IMR-90 (cell line): Measurements from ENCODE around the gene NHSL2. TPM values are rescaled to one million over a fixed set of nuclear protein-coding genes. Genes with fewer than 3 reads are reported as not detected.

ENCODE experiments used
- ATAC-seq: fragments of 200-7000 bp; cut with Tn5 transposase; 2 replicates; pipeline ENCODE4 v1.9.1; 2020; ENCODE audit warnings: low read depth, mild to moderate bottlenecking, moderate library complexity
- BruUV-seq: library from RNA; stranded (reverse); fragments of 400-500 nt; replicated peaks from 2 replicates; lab custom pipeline; 2021; lab: Mats Ljungman, UMichigan
- CTCF ChIA-PET: fragments of 300-600 bp; formaldehyde crosslinking; extraction: SDS; loops from one replicate; lab custom pipeline; 2021; ENCODE audit warnings: antibody characterized with exemption; lab: Yijun Ruan, JAX
- POLR2A ChIA-PET: fragments of 300-600 bp; sonication (Branson Sonifier 250); formaldehyde crosslinking; loops from one replicate; lab custom pipeline; 2022; ENCODE audit warnings: antibody characterized with exemption; ENCODE audit not compliant: unreplicated experiment; lab: Charles Lee
- DNase-seq: peaks from one replicate; pipeline ENCODE4 v3.0.0; 2013
- H2AFZ ChIP-seq: replicated peaks from 2 replicates; pipeline ENCODE3; 2013; ENCODE audit warnings: low read length, mild to moderate bottlenecking; ENCODE audit not compliant: poor library complexity
- H2AK5ac ChIP-seq: 2 replicates; pipeline ENCODE4 v1.6.1; 2013; ENCODE audit warnings: low read depth, low read length, inconsistent platforms
- H2AK9ac ChIP-seq: replicated peaks from 2 replicates; pipeline ENCODE3; 2013; ENCODE audit warnings: mild to moderate bottlenecking, low read depth, low read length, moderate library complexity; ENCODE audit not compliant: poor library complexity
- H2BK120ac ChIP-seq: 2 replicates; pipeline ENCODE4 v1.6.1; 2013; ENCODE audit warnings: low read depth, low read length, inconsistent platforms
- H2BK15ac ChIP-seq: 3 replicates; pipeline ENCODE4 v1.6.1; 2013; ENCODE audit warnings: low read depth, low read length, inconsistent platforms
- H2BK20ac ChIP-seq: 2 replicates; pipeline ENCODE4 v1.6.1; 2013; ENCODE audit warnings: low read depth, mild to moderate bottlenecking, inconsistent platforms, low read length, moderate library complexity
- H2BK5ac ChIP-seq: 2 replicates; pipeline ENCODE4 v1.6.1; 2013; ENCODE audit warnings: mild to moderate bottlenecking, low read depth, low read length, inconsistent platforms; ENCODE audit not compliant: poor library complexity, severe bottlenecking
- H3K14ac ChIP-seq: replicated peaks from 2 replicates; pipeline ENCODE4 v1.6.1; 2013; ENCODE audit warnings: low read depth, low read length, inconsistent platforms
- H3K18ac ChIP-seq: 2 replicates; pipeline ENCODE4 v1.6.1; 2013; ENCODE audit warnings: low read depth, low read length, control low read depth
- H3K23ac ChIP-seq: 2 replicates; pipeline ENCODE4 v1.6.1; 2013; ENCODE audit warnings: low read depth, low read length, inconsistent platforms
- H3K27ac ChIP-seq: 2 replicates; pipeline ENCODE4 v1.5.1; 2013; ENCODE audit warnings: mild to moderate bottlenecking, control low read depth, low read length; ENCODE audit not compliant: insufficient read depth
- H3K27me3 ChIP-seq: 2 replicates; pipeline ENCODE4 v1.6.1; 2013; ENCODE audit warnings: low read length; ENCODE audit not compliant: control insufficient read depth, insufficient read depth
- H3K36me3 ChIP-seq: 2 replicates; pipeline ENCODE4 v1.6.1; 2013; ENCODE audit warnings: low read length, mixed read lengths; ENCODE audit not compliant: control insufficient read depth, insufficient read depth
- H3K4ac ChIP-seq: 2 replicates; pipeline ENCODE4 v1.6.1; 2013; ENCODE audit warnings: low read depth, low read length, inconsistent platforms
- H3K4me1 ChIP-seq: 2 replicates; pipeline ENCODE4 v1.6.1; 2013; ENCODE audit warnings: low read length, mixed read lengths; ENCODE audit not compliant: control insufficient read depth, insufficient read depth
- H3K4me2 ChIP-seq: 2 replicates; pipeline ENCODE4 v1.6.1; 2013; ENCODE audit warnings: low read depth, mild to moderate bottlenecking, control low read depth, low read length, moderate library complexity
- H3K4me3 ChIP-seq: 2 replicates; pipeline ENCODE4 v1.5.1; 2013; ENCODE audit warnings: low read depth, mild to moderate bottlenecking, control low read depth, low read length, moderate library complexity; ENCODE audit not compliant: insufficient read depth
- H3K56ac ChIP-seq: 2 replicates; pipeline ENCODE4 v1.6.1; 2013; ENCODE audit warnings: low read length, inconsistent platforms; ENCODE audit not compliant: insufficient read depth; ENCODE audit errors: extremely low read depth
- H3K79me1 ChIP-seq, 2 experiments: 2 replicates each; pipeline ENCODE4 v1.6.1; 2013; ENCODE audit warnings: low read length in 2 of 2, inconsistent platforms in 1 of 2, low read depth in 1 of 2
- H3K9ac ChIP-seq: 2 replicates; pipeline ENCODE4 v1.6.1; 2013; ENCODE audit warnings: low read depth, low read length, control low read depth
- H3K9me1 ChIP-seq: 2 replicates; pipeline ENCODE4 v1.6.1; 2013; ENCODE audit warnings: low read length, inconsistent platforms; ENCODE audit not compliant: insufficient read depth
- H3K9me3 ChIP-seq: 2 replicates; pipeline ENCODE4 v1.6.1; 2013; ENCODE audit warnings: low read length; ENCODE audit not compliant: control insufficient read depth, insufficient read depth
- H4K20me1 ChIP-seq: 2 replicates; pipeline ENCODE4 v1.6.1; 2013; ENCODE audit warnings: low read length, inconsistent platforms; ENCODE audit not compliant: insufficient read depth
- H4K5ac ChIP-seq: 2 replicates; pipeline ENCODE4 v1.6.1; 2013; ENCODE audit warnings: mild to moderate bottlenecking, low read depth, low read length, control low read depth
- H4K8ac ChIP-seq, 2 experiments: 2 replicates each; pipeline ENCODE4 v1.6.1; 2013; ENCODE audit warnings: low read depth in 2 of 2, low read length in 2 of 2, control low read depth in 1 of 2, inconsistent platforms in 1 of 2
- H4K91ac ChIP-seq: 2 replicates; pipeline ENCODE4 v1.6.1; 2013; ENCODE audit warnings: low read depth, low read length, inconsistent platforms; ENCODE audit not compliant: insufficient read depth
- BHLHE40 ChIP-seq: fragments of 150-350 bp; IDR thresholded peaks from 2 replicates; pipeline ENCODE4 v1.6.1; 2016; ENCODE audit warnings: mild to moderate bottlenecking, low read depth, low read length
- CEBPB ChIP-seq: IDR thresholded peaks from 2 replicates; pipeline ENCODE4 v1.6.1; 2012; ENCODE audit warnings: low read depth, low read length, improper control_type of control experiment
- CHD1 ChIP-seq: IDR thresholded peaks from 2 replicates; pipeline ENCODE4 v1.6.1; 2012; ENCODE audit warnings: low read depth, low read length, improper control_type of control experiment
- FOS ChIP-seq: fragments of 150-350 bp; IDR thresholded peaks from 2 replicates; pipeline ENCODE4 v1.6.1; 2016; ENCODE audit warnings: low read depth, low read length
- MAFK ChIP-seq: IDR thresholded peaks from 2 replicates; pipeline ENCODE4 v1.6.1; 2012; ENCODE audit warnings: low read depth, low read length, improper control_type of control experiment
- MAZ ChIP-seq: IDR thresholded peaks from 2 replicates; pipeline ENCODE4 v1.6.1; 2012; ENCODE audit warnings: low read depth, mild to moderate bottlenecking, low read length, improper control_type of control experiment, moderate library complexity, borderline replicate concordance
- MXI1 ChIP-seq: IDR thresholded peaks from 2 replicates; pipeline ENCODE4 v1.6.1; 2012; ENCODE audit warnings: low read depth, mild to moderate bottlenecking, low read length, moderate library complexity, borderline replicate concordance
- NFE2L2 ChIP-seq: fragments of 150-350 bp; IDR thresholded peaks from 2 replicates; pipeline ENCODE4 v1.6.1; 2016; ENCODE audit warnings: low read depth, mild to moderate bottlenecking, low read length
- POLR2A ChIP-seq: IDR thresholded peaks from 2 replicates; pipeline ENCODE4 v1.6.1; 2012; ENCODE audit warnings: mild to moderate bottlenecking, low read depth, low read length
- RAD21 ChIP-seq: IDR thresholded peaks from 2 replicates; pipeline ENCODE4 v1.6.1; 2012; ENCODE audit warnings: low read length, improper control_type of control experiment
- RCOR1 ChIP-seq: IDR thresholded peaks from 2 replicates; pipeline ENCODE4 v1.6.1; 2012; ENCODE audit warnings: mild to moderate bottlenecking, low read length, improper control_type of control experiment; ENCODE audit not compliant: insufficient replicate concordance
- RFX5 ChIP-seq: IDR thresholded peaks from 2 replicates; pipeline ENCODE4 v1.8.0; 2012; ENCODE audit warnings: low read depth, mild to moderate bottlenecking, low read length, moderate library complexity
- SMC3 ChIP-seq: fragments of 150-350 bp; IDR thresholded peaks from 2 replicates; pipeline ENCODE4 v1.6.1; 2016; ENCODE audit warnings: low read depth, mild to moderate bottlenecking, antibody characterized with exemption, low read length, moderate library complexity
- WGBS, 2 experiments: methylation state at CpG; one replicate each; pipeline versions ENCODE4 v1.1.5 to v1.1.7; 2013; ENCODE audit warnings: missing lambda C conversion rate in 2 of 2; ENCODE audit not compliant: insufficient read length in 1 of 2; ENCODE audit errors: extremely low coverage in 2 of 2; 5-methylcytosine and 5-hydroxymethylcytosine counted together
- dilution Hi-C: fragments of 300-500 bp; cut with HindIII; formaldehyde crosslinking; loops from one replicate; pipeline ENCODE4 v1.14.3; 2018; ENCODE audit warnings: low sequenced_read_pairs; ENCODE audit not compliant: unreplicated experiment
- in situ Hi-C: fragments of 300-500 bp; cut with MboI; formaldehyde crosslinking; loops from 3 replicates; pipeline ENCODE4 v1.14.3; 2019; ENCODE audit warnings: low sequenced_read_pairs, inconsistent platforms, mixed read lengths
- intact Hi-C: fragments of 100-400 bp; cut with micrococcal nuclease; formaldehyde crosslinking; loops from 2 replicates; pipeline ENCODE4 v1.10.0; 2022
- polyA plus RNA-seq, 3 experiments: library from polyadenylated mRNA; depleted of rRNA; stranded (reverse); fragments of >200 nt; gene quantifications; 2 replicates each; pipeline ENCODE4 v1.2.3, GENCODE V29; 2012; ENCODE audit warnings: low replicate concordance in 1 of 3
- total RNA-seq: library from RNA; depleted of rRNA; stranded (reverse); fragments of >200 nt; gene quantifications from 2 replicates; pipeline ENCODE4 v1.2.3, GENCODE V29; 2012
- TF ChIP-seq, protein P1 (sequence below): fragments of 150-350 bp; IDR thresholded peaks from 2 replicates; pipeline ENCODE4 v1.6.1; 2017; ENCODE audit warnings: mild to moderate bottlenecking, antibody characterized with exemption, low read length, low read depth
- TF ChIP-seq, protein P2 (sequence below): conservative IDR thresholded peaks from 2 replicates; pipeline ENCODE4 v1.5.1; 2012; ENCODE audit warnings: mild to moderate bottlenecking, low read depth, low read length, improper control_type of control experiment
- TF ChIP-seq, protein P3 (sequence below): fragments of 150-350 bp; IDR thresholded peaks from 2 replicates; pipeline ENCODE4 v1.6.1; 2016; ENCODE audit warnings: low read depth, mild to moderate bottlenecking, low read length, moderate library complexity, borderline replicate concordance

Gene NHSL2
- total and polyA plus RNA-seq, 2 of the 4 experiments (the other 2 are of a cell fraction) = 0.72 to 0.75 TPM

DNA sequence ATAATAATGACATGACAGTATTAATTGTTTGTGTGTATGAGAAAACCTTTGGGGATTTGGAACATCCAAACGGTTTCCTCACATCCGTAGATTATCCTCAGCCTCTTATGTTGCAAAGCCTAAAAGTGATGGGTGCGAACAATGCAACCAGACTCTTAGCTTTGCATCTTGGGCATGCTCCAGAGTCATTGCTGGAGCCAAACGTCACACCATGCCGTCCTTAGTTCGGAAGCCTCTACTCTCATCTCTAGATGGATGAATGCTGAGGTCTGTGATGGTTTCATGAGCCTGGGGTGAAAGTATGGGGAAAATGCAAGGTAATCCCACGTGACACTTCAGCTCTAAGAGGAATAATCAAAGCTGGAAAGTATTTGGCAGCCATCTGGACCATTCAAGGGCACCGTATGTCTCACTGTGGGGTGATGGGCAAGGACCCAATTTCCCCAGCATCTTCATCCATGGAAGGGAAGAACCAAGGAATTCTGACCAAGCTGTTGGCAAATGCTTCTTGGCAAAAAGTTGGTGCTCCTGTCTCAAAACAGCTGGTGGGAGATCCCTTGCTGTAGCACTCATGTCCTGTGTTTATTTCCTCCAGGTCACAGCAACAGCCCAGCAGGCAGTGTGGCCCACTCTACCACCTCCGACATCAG, 227.3 kb downstream of the NHSL2 start:
- DNase-seq (no peak), ATAC-seq (no peak)
- H4K8ac ChIP-seq = no peak overlapping the region
- no peak overlapping the region for H2AK5ac ChIP-seq
- peaks cover 68% of the 10 kb centered on the region for H3K27me3 ChIP-seq
- no peak overlapping the region for H4K5ac ChIP-seq
- H3K9me1 ChIP-seq = no peaks in the 10 kb centered on the region
- no peak overlapping the region for H2BK5ac ChIP-seq
- no peak overlapping the region for H3K23ac ChIP-seq
- TF ChIP-seq, protein P1, sequence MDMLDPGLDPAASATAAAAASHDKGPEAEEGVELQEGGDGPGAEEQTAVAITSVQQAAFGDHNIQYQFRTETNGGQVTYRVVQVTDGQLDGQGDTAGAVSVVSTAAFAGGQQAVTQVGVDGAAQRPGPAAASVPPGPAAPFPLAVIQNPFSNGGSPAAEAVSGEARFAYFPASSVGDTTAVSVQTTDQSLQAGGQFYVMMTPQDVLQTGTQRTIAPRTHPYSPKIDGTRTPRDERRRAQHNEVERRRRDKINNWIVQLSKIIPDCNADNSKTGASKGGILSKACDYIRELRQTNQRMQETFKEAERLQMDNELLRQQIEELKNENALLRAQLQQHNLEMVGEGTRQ = no peak
- no peak for TF ChIP-seq RAD21
- no peak for TF ChIP-seq POLR2A
- no peak for TF ChIP-seq SMC3
- TF ChIP-seq NFE2L2 = no peak
- no peak for TF ChIP-seq RFX5
- TF ChIP-seq BHLHE40 = no peak
- no peak for TF ChIP-seq MAFK
- TF ChIP-seq, protein P2, sequence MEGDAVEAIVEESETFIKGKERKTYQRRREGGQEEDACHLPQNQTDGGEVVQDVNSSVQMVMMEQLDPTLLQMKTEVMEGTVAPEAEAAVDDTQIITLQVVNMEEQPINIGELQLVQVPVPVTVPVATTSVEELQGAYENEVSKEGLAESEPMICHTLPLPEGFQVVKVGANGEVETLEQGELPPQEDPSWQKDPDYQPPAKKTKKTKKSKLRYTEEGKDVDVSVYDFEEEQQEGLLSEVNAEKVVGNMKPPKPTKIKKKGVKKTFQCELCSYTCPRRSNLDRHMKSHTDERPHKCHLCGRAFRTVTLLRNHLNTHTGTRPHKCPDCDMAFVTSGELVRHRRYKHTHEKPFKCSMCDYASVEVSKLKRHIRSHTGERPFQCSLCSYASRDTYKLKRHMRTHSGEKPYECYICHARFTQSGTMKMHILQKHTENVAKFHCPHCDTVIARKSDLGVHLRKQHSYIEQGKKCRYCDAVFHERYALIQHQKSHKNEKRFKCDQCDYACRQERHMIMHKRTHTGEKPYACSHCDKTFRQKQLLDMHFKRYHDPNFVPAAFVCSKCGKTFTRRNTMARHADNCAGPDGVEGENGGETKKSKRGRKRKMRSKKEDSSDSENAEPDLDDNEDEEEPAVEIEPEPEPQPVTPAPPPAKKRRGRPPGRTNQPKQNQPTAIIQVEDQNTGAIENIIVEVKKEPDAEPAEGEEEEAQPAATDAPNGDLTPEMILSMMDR = no peak
- TF ChIP-seq, protein P3, sequence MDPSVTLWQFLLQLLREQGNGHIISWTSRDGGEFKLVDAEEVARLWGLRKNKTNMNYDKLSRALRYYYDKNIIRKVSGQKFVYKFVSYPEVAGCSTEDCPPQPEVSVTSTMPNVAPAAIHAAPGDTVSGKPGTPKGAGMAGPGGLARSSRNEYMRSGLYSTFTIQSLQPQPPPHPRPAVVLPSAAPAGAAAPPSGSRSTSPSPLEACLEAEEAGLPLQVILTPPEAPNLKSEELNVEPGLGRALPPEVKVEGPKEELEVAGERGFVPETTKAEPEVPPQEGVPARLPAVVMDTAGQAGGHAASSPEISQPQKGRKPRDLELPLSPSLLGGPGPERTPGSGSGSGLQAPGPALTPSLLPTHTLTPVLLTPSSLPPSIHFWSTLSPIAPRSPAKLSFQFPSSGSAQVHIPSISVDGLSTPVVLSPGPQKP = no peak
- TF ChIP-seq MXI1 = no peak
- no peak for TF ChIP-seq CHD1
- no peak for TF ChIP-seq MAZ
- no peak for TF ChIP-seq FOS
- no peak for TF ChIP-seq RCOR1
- no peak for TF ChIP-seq CEBPB
- ChIA-PET POLR2A (no interaction called here), CTCF (no interaction called here)
- intact Hi-C loops = no loop called here
- H3K4me2 ChIP-seq = no peak overlapping the region
- H2AK9ac ChIP-seq = no peak overlapping the region
- no peak overlapping the region for H2BK15ac ChIP-seq
- no peak overlapping the region for H2AFZ ChIP-seq
- H3K4ac ChIP-seq = no peak overlapping the region
- dilution Hi-C loops = no loop called here
- H3K79me1 ChIP-seq = no peaks in the 10 kb centered on the region
- no peak overlapping the region for H3K18ac ChIP-seq
- H4K20me1 ChIP-seq = no peaks in the 10 kb centered on the region; the same call in 1 of the 2 replicates
- no peak overlapping the region for H2BK120ac ChIP-seq
- in situ Hi-C loops = no loop called here
- H3K36me3 ChIP-seq = no peaks in the 10 kb centered on the region
- no peak overlapping the region for H3K56ac ChIP-seq
- no peak overlapping the region for H4K91ac ChIP-seq
- no peak overlapping the region for H3K4me3 ChIP-seq
- no peak overlapping the region for H2BK20ac ChIP-seq
- H3K14ac ChIP-seq = no peak overlapping the region
- H3K9me3 ChIP-seq = peaks cover 3% of the 10 kb centered on the region; the same call in 1 of the 2 replicates
- no peaks in the 10 kb centered on the region for H3K4me1 ChIP-seq
- BruUV-seq = no TSS peak
- no peak overlapping the region for H3K27ac ChIP-seq
- no peak overlapping the region for H3K9ac ChIP-seq
- WGBS, 2 experiments = 43% methylated on average over 1 of the region's 9 CpGs; no CpG with 5 or more reads in 1 of the 2 experiments
